Stimulated activated CD8-positive, alpha-beta memory T cell treated with anti-CD3 and anti-CD28 coated beads, Interleukin-12 subunit alpha, Interleukin-12 subunit beta, amount 100 ng/mL, for 24 hours (primary cell): ENCODE measurements around the gene NUDT7.
A peak's percentile ranks its signal among the peaks of the same experiment; 100 is the strongest.

Source experiments
- DNase-seq: peaks from one replicate; pipeline ENCODE4 v3.0.0-alpha.2; 2020; ENCODE audit errors: extremely low read depth

Gene NUDT7

GRCh38 chr16:77722309-77723107 lies at the start of gene NUDT7:
NUDT7 (plus strand) TSS chr16:77722514; CDS start chr16:77722583, 69 bp downstream.
- DNase-seq, result peak; percentile 96

GRCh38 chr16:77674888-77675287 lies 47.4 kb upstream of the NUDT7 start:
- no peak for DNase-seq

GRCh38 chr16:77675464-77676324 lies 46.6 kb upstream of the NUDT7 start:
- DNase-seq, result no peak

GRCh38 chr16:77677129-77677528 lies 45.2 kb upstream of the NUDT7 start:
- DNase-seq, result no peak

- no peak for DNase-seq
These were observed 42.9 kb upstream of the NUDT7 start for GRCh38 chr16:77679391-77679790.

- no peak for DNase-seq
These were observed 42.4 kb upstream of the NUDT7 start for GRCh38 chr16:77679901-77680300.

GRCh38 chr16:77680496-77680895 lies 41.8 kb upstream of the NUDT7 start:
- DNase-seq, result no peak

GRCh38 chr16:77682586-77682985 lies 39.7 kb upstream of the NUDT7 start:
- no peak for DNase-seq

- DNase-seq, result no peak
These were observed 38.7 kb upstream of the NUDT7 start for GRCh38 chr16:77683397-77684180.

- no peak for DNase-seq
These were observed 38.2 kb upstream of the NUDT7 start for GRCh38 chr16:77684181-77684526.

GRCh38 chr16:77686385-77686784 lies 35.9 kb upstream of the NUDT7 start:
- no peak for DNase-seq

- DNase-seq, result no peak
These were observed 32.3 kb upstream of the NUDT7 start for GRCh38 chr16:77689971-77690370.

- DNase-seq, result no peak
These were observed 31.9 kb upstream of the NUDT7 start for GRCh38 chr16:77690416-77690815.

GRCh38 chr16:77692612-77693011 lies 29.7 kb upstream of the NUDT7 start:
- no peak for DNase-seq

- DNase-seq, result no peak
These were observed 26.2 kb upstream of the NUDT7 start for GRCh38 chr16:77696149-77696548.

- no peak for DNase-seq
These were observed 21.5 kb upstream of the NUDT7 start for GRCh38 chr16:77700846-77701245.

GRCh38 chr16:77705351-77705750 lies 17.0 kb upstream of the NUDT7 start:
- DNase-seq, result no peak

GRCh38 chr16:77711179-77711578 lies 11.1 kb upstream of the NUDT7 start:
- no peak for DNase-seq

GRCh38 chr16:77711775-77712174 lies 10.5 kb upstream of the NUDT7 start:
- no peak for DNase-seq

- no peak for DNase-seq
These were observed 7.2 kb upstream of the NUDT7 start for GRCh38 chr16:77715145-77715544.

- no peak for DNase-seq
These were observed 484 bp upstream of the NUDT7 start for GRCh38 chr16:77721752-77722308.

GRCh38 chr16:77723108-77723514 lies 797 bp downstream of the NUDT7 start:
- DNase-seq, result no peak
